GM06990 (cell line): ENCODE data around the gene ZNF865.

Experiments used
- DNase-seq: peaks from one replicate; pipeline ENCODE4 v3.0.0-alpha.2; 2011; ENCODE audit not compliant: insufficient read length; ENCODE audit errors: extremely low read depth
- H3K27me3 ChIP-seq: replicated peaks from 2 replicates; pipeline ENCODE4 v1.6.0; 2011; ENCODE audit warnings: low read length; ENCODE audit not compliant: control insufficient read depth, insufficient read depth
- H3K36me3 ChIP-seq: 2 replicates; pipeline ENCODE4 v1.5.1; 2011; ENCODE audit warnings: low read length; ENCODE audit not compliant: control insufficient read depth, insufficient read depth
- H3K4me3 ChIP-seq: replicated peaks from 2 replicates; pipeline ENCODE4 v1.5.1; 2011; ENCODE audit warnings: low read depth, mild to moderate bottlenecking, control low read depth, low read length
- TF ChIP-seq, protein P1 (sequence below): IDR thresholded peaks from 2 replicates; pipeline ENCODE4 v1.5.1; 2011; ENCODE audit warnings: low read length, control low read depth, mild to moderate bottlenecking, inconsistent platforms; ENCODE audit not compliant: insufficient read depth, poor library complexity, severe bottlenecking

The ZNF865 gene

GRCh38 chr19:55637534-55637933 lies 32.1 kb downstream of the ZNF865 start:
- TF ChIP-seq, protein P1, sequence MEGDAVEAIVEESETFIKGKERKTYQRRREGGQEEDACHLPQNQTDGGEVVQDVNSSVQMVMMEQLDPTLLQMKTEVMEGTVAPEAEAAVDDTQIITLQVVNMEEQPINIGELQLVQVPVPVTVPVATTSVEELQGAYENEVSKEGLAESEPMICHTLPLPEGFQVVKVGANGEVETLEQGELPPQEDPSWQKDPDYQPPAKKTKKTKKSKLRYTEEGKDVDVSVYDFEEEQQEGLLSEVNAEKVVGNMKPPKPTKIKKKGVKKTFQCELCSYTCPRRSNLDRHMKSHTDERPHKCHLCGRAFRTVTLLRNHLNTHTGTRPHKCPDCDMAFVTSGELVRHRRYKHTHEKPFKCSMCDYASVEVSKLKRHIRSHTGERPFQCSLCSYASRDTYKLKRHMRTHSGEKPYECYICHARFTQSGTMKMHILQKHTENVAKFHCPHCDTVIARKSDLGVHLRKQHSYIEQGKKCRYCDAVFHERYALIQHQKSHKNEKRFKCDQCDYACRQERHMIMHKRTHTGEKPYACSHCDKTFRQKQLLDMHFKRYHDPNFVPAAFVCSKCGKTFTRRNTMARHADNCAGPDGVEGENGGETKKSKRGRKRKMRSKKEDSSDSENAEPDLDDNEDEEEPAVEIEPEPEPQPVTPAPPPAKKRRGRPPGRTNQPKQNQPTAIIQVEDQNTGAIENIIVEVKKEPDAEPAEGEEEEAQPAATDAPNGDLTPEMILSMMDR, result no peak
- Histone ChIP-seq H3K36me3 (no peaks in the 10 kb centered on the region; the same call in 1 of the 2 replicates), H3K27me3 (no peaks in the 10 kb centered on the region), H3K4me3 (no peak overlapping the region)
- no peak for DNase-seq

GRCh38 chr19:55638864-55639359 lies 33.5 kb downstream of the ZNF865 start:
- H3K4me3 ChIP-seq, result no peak overlapping the region
- no peaks in the 10 kb centered on the region for H3K27me3 ChIP-seq
- H3K36me3 ChIP-seq, result no peaks in the 10 kb centered on the region; the same call in 1 of the 2 replicates
- TF ChIP-seq, protein P1, result peak; percentile 61
- DNase-seq, result no peak

- TF ChIP-seq, protein P1, result peak; percentile 52
These were observed 34.7 kb downstream of the ZNF865 start for GRCh38 chr19:55640043-55640576.

GRCh38 chr19:55640577-55641425 lies 35.4 kb downstream of the ZNF865 start, which contains the start of gene ZNF580:
TSS of gene ZNF580 (plus strand) at chr19:55641002. CDS start at chr19:55642509, 1,507 bp downstream.
- TF ChIP-seq, protein P1, result no peak
- peak; percentile 86 for DNase-seq

More at GRCh38 chr19:55640043-55640576, 34.7 kb downstream of the ZNF865 start:
- H3K4me3 ChIP-seq, result peak overlapping the region; percentile 90
- no peaks in the 10 kb centered on the region for H3K27me3 ChIP-seq
- peaks cover 5% of the 10 kb centered on the region for H3K36me3 ChIP-seq
- DNase-seq, result peak; percentile 88

GRCh38 chr19:55641426-55642152 lies 36.1 kb downstream of the ZNF865 start:
- Histone ChIP-seq H3K27me3 (no peaks in the 10 kb centered on the region), H3K36me3 (peaks cover 11% of the 10 kb centered on the region), H3K4me3 (peak overlapping the region; percentile 90)
- TF ChIP-seq, protein P1, result no peak
- DNase-seq, result no peak

More at GRCh38 chr19:55640577-55641425, 35.4 kb downstream of the ZNF865 start, which contains the start of gene ZNF580:
- peaks cover 11% of the 10 kb centered on the region for H3K36me3 ChIP-seq
- H3K27me3 ChIP-seq, result no peaks in the 10 kb centered on the region
- peak within 1 kb of the TSS; percentile 90 for H3K4me3 ChIP-seq
